Cerebellar cortex (tissue), 1 donor: ENCODE results near the gene ANXA10.
"Not testable (repeated sequence)": the region's sequence is repeated elsewhere in the genome, so short reads cannot be mapped to it uniquely, and the experiment has no call there.

Experiments
- DNase-seq: peaks from one replicate; pipeline ENCODE4 v3.0.0-alpha.2; 2015; ENCODE audit warnings: low spot score

Gene ANXA10

GRCh38 chr4:168092176-168092712 lies at the start of gene ANXA10:
TSS of gene ANXA10 (plus strand) at chr4:168092537. CDS start at chr4:168092701, 164 bp downstream.
- no peak for DNase-seq

- DNase-seq = no peak
These were observed 47.0 kb upstream of the ANXA10 start for GRCh38 chr4:168045354-168045753.

- DNase-seq = no peak
These were observed 42.3 kb upstream of the ANXA10 start for GRCh38 chr4:168050002-168050401.

DNA sequence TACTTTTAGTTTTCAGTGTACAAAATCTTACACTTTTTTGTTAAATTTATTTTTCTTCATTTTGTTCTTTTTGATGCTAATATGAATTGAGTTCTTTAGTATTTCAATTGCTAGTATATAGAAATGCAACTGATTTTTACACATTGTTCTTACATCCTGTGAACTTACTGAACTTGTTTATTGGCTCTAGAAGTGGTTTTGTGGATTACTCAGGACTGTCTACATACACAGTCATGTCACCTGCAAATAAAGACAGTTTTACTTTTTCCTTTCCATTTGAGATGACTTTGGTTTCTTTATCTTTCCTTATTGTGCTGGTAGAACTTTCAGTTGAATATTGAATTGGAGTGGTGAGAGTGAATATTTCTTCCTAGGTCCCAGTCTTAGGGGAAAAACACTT lies 40.8 kb upstream of the ANXA10 start:
- DNase-seq = no peak

DNA sequence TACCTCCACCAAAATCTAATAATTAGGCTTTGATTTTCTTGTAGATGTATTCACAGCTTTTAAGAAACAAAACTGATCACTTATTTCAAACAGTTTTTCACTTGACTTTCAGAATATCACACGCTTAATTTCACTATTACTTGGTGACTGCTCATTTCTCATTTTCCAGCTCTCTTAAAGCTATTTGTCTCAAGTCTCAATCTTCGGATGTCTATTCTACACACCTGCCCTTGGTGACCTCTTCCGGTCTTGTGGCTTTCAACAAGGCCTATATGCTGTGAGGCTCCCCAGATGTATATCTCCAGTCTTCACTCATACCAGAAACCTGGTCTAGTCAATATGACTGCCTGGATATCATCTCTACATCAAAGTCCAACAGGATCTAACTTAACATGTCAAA lies 34.9 kb upstream of the ANXA10 start:
- no peak for DNase-seq

DNA sequence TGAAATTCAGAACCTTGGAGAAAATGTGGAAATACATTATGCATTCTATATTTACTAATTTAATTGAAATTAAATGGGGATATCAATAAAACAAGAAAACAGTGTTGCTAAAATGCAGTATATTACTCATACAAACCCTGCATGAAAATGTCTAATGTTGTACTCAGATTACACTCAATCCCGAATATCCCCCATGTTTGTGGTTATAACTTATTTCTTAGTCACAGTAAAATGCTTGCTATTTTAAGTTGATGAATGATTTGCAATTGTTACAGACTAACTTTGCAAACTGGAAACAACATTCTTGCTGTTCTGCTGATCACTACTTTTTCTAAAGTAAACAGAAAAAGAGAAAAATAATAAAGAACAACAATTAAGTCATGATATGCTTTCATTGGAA lies 33.1 kb upstream of the ANXA10 start:
- DNase-seq = no peak

DNA sequence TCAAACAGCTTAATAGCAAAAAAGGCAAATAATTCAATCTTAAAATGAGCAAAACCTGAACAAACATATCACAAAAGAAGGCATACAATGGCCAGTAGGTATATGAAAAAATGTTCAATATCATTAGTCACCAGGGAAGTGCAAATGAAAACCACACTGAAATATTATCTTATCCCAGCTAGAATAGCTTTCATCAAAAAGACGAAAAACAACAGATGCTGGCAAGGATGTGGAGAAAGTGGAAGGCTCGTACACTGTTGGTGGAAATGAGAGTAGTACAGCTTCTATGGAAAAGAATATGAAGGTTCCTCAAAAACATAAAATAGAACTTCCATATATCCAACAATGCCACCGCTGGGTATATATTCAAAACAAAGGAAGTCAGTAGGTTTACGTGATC lies 29.3 kb upstream of the ANXA10 start:
- no peak for DNase-seq

- DNase-seq = no peak
These were observed 21.4 kb upstream of the ANXA10 start for GRCh38 chr4:168070903-168071302.

DNA sequence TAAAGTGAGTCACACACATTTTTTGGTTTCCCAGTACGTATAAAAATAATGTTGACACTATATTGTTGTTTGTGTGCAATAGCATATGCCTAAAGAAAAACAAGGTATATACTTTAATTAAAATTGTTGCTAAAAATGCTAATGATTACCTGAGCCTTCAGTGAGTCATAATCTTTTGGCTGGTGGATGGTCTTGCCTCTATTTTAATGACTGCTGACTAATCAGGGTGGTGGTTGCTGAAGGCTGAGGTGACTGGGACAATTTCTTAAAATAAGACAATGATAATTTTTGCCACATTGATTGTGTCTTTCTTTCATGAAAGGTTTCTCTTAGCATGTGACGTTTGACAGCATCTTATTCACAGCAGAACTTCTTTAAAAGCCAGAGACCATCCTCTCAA lies 21.0 kb upstream of the ANXA10 start:
- DNase-seq = no peak

DNA sequence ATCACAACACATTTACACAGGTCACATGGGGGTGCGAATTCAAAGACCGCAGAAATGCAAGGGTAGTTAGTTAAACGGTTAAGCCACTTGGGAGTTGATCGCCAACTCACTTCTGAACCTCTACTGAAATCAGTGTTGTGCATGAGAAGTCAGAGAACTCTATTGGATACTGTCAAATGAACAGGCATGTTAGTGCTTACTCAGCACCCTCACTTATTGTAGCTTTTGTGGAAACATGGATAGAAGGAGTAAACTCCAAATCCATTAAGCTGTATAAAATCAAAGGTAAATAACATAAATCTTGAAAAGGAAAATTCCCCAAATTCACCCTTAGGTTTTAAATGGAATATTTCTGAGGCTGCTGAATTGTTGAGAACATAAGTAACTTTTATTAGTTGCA lies 17.5 kb upstream of the ANXA10 start:
- no peak for DNase-seq

GRCh38 chr4:168076989-168077725 lies 15.2 kb upstream of the ANXA10 start:
- DNase-seq = peak; percentile 56

- DNase-seq = no peak
These were observed 14.6 kb upstream of the ANXA10 start for GRCh38 chr4:168077726-168078239.

DNA sequence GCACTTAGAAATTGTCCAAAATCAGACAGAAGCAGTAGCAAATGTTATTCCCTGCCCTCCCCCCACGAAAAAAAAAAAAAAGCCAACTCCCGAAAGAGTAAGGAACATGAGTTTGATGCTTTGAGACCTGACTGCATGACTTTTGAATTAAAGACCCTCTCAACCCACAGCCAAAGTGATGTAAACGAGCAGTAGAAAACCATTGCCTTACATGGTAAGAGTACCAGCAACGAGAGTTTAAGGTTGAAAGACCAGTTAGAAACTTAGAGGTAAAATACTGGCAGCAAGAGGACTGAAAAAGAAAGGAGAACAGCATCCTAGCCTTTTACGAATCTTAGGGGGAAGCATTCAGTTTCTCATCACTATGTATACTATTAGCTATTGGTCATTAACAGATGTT lies 10.0 kb upstream of the ANXA10 start:
- no peak for DNase-seq

DNA sequence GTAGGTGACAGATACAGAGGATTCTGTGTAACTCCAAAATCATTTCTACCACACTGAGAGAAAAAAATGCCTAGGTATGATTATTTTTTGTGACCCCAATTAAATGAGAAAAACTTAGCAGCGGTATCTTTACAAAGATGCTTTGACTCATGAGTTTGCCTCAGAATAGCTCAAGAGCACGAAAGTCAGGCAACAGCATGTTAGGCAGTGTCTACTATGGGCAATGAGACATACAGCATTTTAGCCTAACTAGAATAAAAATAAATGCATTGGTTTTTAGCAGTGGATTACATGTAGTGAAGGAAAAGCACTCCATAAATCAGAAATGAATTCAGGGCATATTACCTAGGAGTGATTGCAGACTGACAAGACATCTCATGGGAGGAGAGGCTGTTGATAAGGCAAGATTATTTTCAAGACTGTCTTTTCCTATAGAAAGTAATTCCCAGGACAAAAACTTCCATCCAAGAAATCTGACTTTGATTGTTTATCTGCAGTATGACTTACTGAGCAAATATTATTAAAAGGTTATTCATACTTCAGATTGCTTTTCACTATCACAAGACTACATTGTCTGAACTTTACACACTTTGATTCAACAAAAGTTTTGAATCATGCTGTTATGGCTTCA lies 3.6 kb downstream of the ANXA10 start:
- no peak for DNase-seq

GRCh38 chr4:168096407-168096784 lies 4.1 kb downstream of the ANXA10 start:
- no peak for DNase-seq

DNA sequence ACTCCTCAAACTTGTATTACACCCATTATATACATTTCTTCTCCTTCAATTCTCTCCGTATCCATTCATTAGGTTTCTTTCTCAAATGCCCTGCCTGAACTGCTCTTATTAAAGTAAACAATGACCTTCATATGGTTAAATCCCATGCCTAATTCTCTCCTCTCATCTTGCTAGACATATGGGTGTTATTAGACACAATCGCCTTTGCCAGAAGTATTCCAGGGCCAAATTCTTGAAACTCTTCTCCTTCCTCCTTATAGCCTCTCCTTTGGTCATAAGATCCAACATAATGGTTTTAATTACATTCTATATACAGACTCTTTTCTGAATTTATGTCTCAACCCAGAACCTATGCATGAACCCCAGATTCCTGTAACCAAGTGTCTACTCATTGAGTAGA lies 4.8 kb downstream of the ANXA10 start:
- DNase-seq = no peak

GRCh38 chr4:168098248-168098717 lies 5.9 kb downstream of the ANXA10 start:
- DNase-seq = no peak

GRCh38 chr4:168099195-168099594 lies 6.9 kb downstream of the ANXA10 start:
- no peak for DNase-seq

DNA sequence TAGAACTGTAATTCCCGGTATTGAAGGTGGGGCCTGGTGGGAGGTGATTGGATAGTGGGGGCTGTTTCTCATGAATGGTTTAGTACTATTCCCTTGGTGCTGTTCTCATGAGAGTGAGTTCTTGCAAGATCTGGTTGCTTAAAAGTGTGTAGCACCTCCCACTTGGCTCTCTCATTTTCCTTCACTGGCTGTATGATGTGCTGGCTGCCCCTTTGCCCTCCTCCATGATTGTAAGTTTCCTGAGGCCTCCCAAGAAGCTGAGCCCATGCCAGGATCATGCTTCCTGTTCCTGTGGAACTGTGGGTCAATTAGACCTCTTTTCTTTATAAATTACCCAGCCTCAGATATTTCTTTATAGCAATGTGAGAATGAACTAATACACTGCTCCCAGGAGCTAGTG lies 8.7 kb downstream of the ANXA10 start:
- no peak for DNase-seq

- DNase-seq = no peak
These were observed 10.1 kb downstream of the ANXA10 start for GRCh38 chr4:168102403-168102802.

GRCh38 chr4:168109527-168109926 lies 17.2 kb downstream of the ANXA10 start:
- no peak for DNase-seq

DNA sequence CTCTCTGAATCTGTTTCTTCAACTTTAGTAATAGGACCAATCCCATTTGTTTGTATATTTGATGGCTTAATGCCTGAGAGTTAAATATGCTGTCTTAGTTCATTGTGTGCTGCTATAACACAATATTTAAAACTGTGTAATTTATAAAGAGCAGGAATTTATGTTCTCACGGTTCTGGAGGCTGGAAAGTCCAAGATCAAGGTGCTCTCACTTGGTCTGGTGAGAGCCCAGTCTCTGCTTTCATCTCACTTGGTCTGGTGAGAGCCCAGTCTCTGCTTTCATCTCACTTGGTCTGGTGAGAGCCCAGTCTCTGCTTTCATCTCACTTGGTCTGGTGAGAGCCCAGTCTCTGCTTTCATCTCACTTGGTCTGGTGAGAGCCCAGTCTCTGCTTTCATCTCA lies 20.7 kb downstream of the ANXA10 start:
- DNase-seq = not testable (repeated sequence)

- DNase-seq = no peak
These were observed 25.8 kb downstream of the ANXA10 start for GRCh38 chr4:168118116-168118655.
